HEK293 (cell line): ENCODE data around the gene OR7D2.

Source experiments
- CTCF ChIA-PET: fragments of 350-600 bp; formaldehyde crosslinking; extraction: SDS; loops from one replicate; lab custom pipeline; 2021; ENCODE audit warnings: antibody characterized with exemption; lab: Yijun Ruan, JAX
- POLR2A ChIA-PET: fragments of 300-600 bp; formaldehyde crosslinking; extraction: SDS; loops from one replicate; lab custom pipeline; 2020; ENCODE audit warnings: antibody characterized with exemption, inconsistent platforms; lab: Yijun Ruan, JAX
- H3K27ac ChIP-seq: fragments of 200-500 bp; sonication (Bioruptor generic); 2 replicates; pipeline ENCODE4 v1.5.1; 2014; ENCODE audit warnings: low read depth, low read length, control low read depth, inconsistent platforms; ENCODE audit errors: extremely low read depth
- H3K36me3 ChIP-seq, 2 experiments: fragments of 200-500 bp in 1 of 2; sonication (Bioruptor generic) in 1 of 2; 1 replicate in 1 of 2; 2 replicates in 1 of 2; pipeline ENCODE4 v1.5.1; 2014 to 2017; ENCODE audit warnings: inconsistent platforms in 2 of 2, low read length in 2 of 2; ENCODE audit not compliant: control insufficient read depth in 2 of 2, insufficient read depth in 1 of 2
- H3K4me1 ChIP-seq: fragments of 200-500 bp; sonication (Bioruptor generic); 2 replicates; pipeline ENCODE4 v1.5.1; 2014; ENCODE audit warnings: mild to moderate bottlenecking, low read length, inconsistent platforms; ENCODE audit not compliant: control insufficient read depth, insufficient read depth
- H3K4me3 ChIP-seq: 2 replicates; pipeline ENCODE4 v1.5.1; 2011; ENCODE audit warnings: low read depth, mild to moderate bottlenecking, control low read depth, low read length, moderate library complexity
- H3K9me3 ChIP-seq: fragments of 200-500 bp; sonication (Bioruptor generic); 2 replicates; pipeline ENCODE4 v1.5.1; 2014; ENCODE audit warnings: low read depth, low read length, inconsistent platforms; ENCODE audit not compliant: control insufficient read depth, insufficient read depth
- BCL11B ChIP-seq: fragments of 450-650 bp; formaldehyde crosslinking; IDR thresholded peaks from 2 replicates; pipeline ENCODE4 v1.5.1; 2016; ENCODE audit warnings: low read depth, missing biosample characterization, missing genetic modification characterization
- OVOL3 ChIP-seq: fragments of 450-650 bp; formaldehyde crosslinking; IDR thresholded peaks from 2 replicates; pipeline ENCODE4 v1.5.1; 2016; ENCODE audit warnings: missing biosample characterization, missing genetic modification characterization
- YY1 ChIP-seq: fragments of 450-650 bp; formaldehyde crosslinking; IDR thresholded peaks from 2 replicates; pipeline ENCODE4 v1.5.1; 2018; ENCODE audit warnings: missing biosample characterization, missing genetic modification characterization
- ZBTB21 ChIP-seq: fragments of 450-650 bp; formaldehyde crosslinking; IDR thresholded peaks from 2 replicates; pipeline ENCODE4 v1.5.1; 2017; ENCODE audit warnings: missing biosample characterization, missing genetic modification characterization
- ZBTB48 ChIP-seq: fragments of 450-650 bp; formaldehyde crosslinking; IDR thresholded peaks from 2 replicates; pipeline ENCODE4 v1.5.1; 2016; ENCODE audit warnings: missing biosample characterization, missing genetic modification characterization
- ZNF211 ChIP-seq: fragments of 450-650 bp; formaldehyde crosslinking; IDR thresholded peaks from 2 replicates; pipeline ENCODE4 v1.5.1; 2016; ENCODE audit warnings: low read depth, missing biosample characterization, missing genetic modification characterization
- ZNF426 ChIP-seq: fragments of 450-650 bp; formaldehyde crosslinking; IDR thresholded peaks from 2 replicates; pipeline ENCODE4 v1.5.1; 2017; ENCODE audit warnings: missing biosample characterization, missing genetic modification characterization, mild to moderate bottlenecking, inconsistent platforms, moderate library complexity
- ZNF501 ChIP-seq: fragments of 450-650 bp; formaldehyde crosslinking; IDR thresholded peaks from 2 replicates; pipeline ENCODE4 v1.5.1; 2016; ENCODE audit warnings: missing biosample characterization, missing genetic modification characterization
- ZNF677 ChIP-seq: fragments of 450-650 bp; IDR thresholded peaks from 2 replicates; pipeline ENCODE4 v1.5.0; 2018; ENCODE audit warnings: missing biosample characterization, mild to moderate bottlenecking, missing genetic modification characterization, moderate library complexity
- ZSCAN16 ChIP-seq: fragments of 450-650 bp; formaldehyde crosslinking; IDR thresholded peaks from 2 replicates; pipeline ENCODE4 v1.5.1; 2016; ENCODE audit warnings: missing biosample characterization, missing genetic modification characterization
- TF ChIP-seq, protein P1 (sequence below): fragments of 450-650 bp; formaldehyde crosslinking; IDR thresholded peaks from 2 replicates; pipeline ENCODE4 v1.5.1; 2016; ENCODE audit warnings: missing biosample characterization, missing genetic modification characterization
- TF ChIP-seq, protein P2 (sequence below): fragments of 450-650 bp; formaldehyde crosslinking; IDR thresholded peaks from 2 replicates; pipeline ENCODE4 v1.5.1; 2016; ENCODE audit warnings: missing biosample characterization, missing genetic modification characterization, low read depth
- TF ChIP-seq, protein P3 (sequence below): fragments of 450-650 bp; formaldehyde crosslinking; IDR thresholded peaks from 2 replicates; pipeline ENCODE4 v1.5.1; 2016; ENCODE audit warnings: missing biosample characterization, missing genetic modification characterization
- TF ChIP-seq, protein P4 (sequence below): fragments of 450-650 bp; formaldehyde crosslinking; IDR thresholded peaks from 2 replicates; pipeline ENCODE4 v1.5.1; 2017; ENCODE audit warnings: missing biosample characterization, missing genetic modification characterization

OR7D2 gene

DNA sequence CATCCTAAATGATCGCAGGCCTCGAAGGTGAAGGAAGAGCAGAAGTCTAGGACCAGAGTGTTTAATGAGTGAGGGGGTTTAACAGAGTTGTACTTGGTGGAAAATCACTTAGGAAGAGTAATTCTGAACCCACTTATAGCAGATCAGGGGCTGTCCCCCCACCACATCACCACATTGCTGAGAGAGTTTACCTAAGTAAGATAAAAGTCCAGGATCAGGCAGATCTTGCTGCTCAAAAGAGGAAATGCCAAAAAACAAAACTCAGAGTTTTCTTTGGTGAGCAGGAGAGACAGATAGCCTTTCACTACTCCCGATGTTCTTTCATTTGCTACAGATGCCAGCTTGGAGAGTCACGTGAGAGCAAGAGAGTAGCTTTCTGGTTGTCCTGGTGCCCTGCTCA is 23.2 kb upstream of the OR7D2 start:
- ChIA-PET POLR2A (no interaction called here), CTCF (no interaction called here)
- Histone ChIP-seq H3K27ac (no peak overlapping the region), H3K36me3 (peaks cover 40 to 95% of the 10 kb centered on the region in 2 experiments), H3K4me1 (no peaks in the 10 kb centered on the region), H3K9me3 (no peaks in the 10 kb centered on the region; the same call in 1 of the 2 replicates), H3K4me3 (no peak overlapping the region)
- no peak for TF ChIP-seq YY1 (tag by site-specific recombination)
- TF ChIP-seq ZBTB21 = no peak

DNA sequence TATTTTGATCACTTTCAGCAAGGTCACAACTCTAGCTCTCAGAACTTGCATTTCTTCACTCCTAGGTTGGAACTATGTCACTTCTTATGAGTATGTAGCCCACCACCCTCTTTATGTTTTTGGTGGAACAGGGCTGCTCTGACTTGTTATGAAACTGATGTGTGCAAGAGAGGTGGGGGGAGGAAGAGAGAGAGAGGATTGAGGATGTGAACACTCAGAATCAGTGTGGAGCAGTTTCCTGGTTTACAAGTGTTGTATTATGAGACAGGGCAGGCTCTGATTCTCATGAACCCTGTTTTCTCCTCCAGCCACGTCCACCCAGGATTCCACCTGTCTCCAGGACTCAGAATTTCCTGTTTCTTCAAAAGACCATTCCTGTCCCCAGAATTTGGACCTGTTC is 22.5 kb upstream of the OR7D2 start:
- Histone ChIP-seq H3K36me3 (peaks cover 40 to 95% of the 10 kb centered on the region in 2 experiments), H3K4me3 (no peak overlapping the region), H3K9me3 (no peaks in the 10 kb centered on the region; the same call in 1 of the 2 replicates), H3K4me1 (no peaks in the 10 kb centered on the region), H3K27ac (no peak overlapping the region)
- TF ChIP-seq ZBTB48 (tag by site-specific recombination) = no peak
- TF ChIP-seq BCL11B (tag by site-specific recombination) = no peak
- TF ChIP-seq ZNF211 (tag by site-specific recombination) = no peak
- TF ChIP-seq ZSCAN16 (tag by site-specific recombination) = no peak
- TF ChIP-seq ZNF501 (tag by site-specific recombination) = no peak
- TF ChIP-seq, protein P1, sequence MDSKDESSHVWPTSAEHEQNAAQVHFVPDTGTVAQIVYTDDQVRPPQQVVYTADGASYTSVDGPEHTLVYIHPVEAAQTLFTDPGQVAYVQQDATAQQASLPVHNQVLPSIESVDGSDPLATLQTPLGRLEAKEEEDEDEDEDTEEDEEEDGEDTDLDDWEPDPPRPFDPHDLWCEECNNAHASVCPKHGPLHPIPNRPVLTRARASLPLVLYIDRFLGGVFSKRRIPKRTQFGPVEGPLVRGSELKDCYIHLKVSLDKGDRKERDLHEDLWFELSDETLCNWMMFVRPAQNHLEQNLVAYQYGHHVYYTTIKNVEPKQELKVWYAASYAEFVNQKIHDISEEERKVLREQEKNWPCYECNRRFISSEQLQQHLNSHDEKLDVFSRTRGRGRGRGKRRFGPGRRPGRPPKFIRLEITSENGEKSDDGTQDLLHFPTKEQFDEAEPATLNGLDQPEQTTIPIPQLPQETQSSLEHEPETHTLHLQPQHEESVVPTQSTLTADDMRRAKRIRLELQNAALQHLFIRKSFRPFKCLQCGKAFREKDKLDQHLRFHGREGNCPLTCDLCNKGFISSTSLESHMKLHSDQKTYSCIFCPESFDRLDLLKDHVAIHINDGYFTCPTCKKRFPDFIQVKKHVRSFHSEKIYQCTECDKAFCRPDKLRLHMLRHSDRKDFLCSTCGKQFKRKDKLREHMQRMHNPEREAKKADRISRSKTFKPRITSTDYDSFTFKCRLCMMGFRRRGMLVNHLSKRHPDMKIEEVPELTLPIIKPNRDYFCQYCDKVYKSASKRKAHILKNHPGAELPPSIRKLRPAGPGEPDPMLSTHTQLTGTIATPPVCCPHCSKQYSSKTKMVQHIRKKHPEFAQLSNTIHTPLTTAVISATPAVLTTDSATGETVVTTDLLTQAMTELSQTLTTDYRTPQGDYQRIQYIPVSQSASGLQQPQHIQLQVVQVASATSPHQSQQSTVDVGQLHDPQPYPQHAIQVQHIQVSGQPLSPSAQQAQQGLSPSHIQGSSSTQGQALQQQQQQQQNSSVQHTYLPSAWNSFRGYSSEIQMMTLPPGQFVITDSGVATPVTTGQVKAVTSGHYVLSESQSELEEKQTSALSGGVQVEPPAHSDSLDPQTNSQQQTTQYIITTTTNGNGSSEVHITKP (tag by site-specific recombination) = no peak
- no peak for TF ChIP-seq OVOL3 (tag by site-specific recombination)
- TF ChIP-seq, protein P2, sequence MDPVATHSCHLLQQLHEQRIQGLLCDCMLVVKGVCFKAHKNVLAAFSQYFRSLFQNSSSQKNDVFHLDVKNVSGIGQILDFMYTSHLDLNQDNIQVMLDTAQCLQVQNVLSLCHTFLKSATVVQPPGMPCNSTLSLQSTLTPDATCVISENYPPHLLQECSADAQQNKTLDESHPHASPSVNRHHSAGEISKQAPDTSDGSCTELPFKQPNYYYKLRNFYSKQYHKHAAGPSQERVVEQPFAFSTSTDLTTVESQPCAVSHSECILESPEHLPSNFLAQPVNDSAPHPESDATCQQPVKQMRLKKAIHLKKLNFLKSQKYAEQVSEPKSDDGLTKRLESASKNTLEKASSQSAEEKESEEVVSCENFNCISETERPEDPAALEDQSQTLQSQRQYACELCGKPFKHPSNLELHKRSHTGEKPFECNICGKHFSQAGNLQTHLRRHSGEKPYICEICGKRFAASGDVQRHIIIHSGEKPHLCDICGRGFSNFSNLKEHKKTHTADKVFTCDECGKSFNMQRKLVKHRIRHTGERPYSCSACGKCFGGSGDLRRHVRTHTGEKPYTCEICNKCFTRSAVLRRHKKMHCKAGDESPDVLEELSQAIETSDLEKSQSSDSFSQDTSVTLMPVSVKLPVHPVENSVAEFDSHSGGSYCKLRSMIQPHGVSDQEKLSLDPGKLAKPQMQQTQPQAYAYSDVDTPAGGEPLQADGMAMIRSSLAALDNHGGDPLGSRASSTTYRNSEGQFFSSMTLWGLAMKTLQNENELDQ = no peak
- no peak for TF ChIP-seq ZNF426 (tag by site-specific recombination)
- TF ChIP-seq, protein P3, sequence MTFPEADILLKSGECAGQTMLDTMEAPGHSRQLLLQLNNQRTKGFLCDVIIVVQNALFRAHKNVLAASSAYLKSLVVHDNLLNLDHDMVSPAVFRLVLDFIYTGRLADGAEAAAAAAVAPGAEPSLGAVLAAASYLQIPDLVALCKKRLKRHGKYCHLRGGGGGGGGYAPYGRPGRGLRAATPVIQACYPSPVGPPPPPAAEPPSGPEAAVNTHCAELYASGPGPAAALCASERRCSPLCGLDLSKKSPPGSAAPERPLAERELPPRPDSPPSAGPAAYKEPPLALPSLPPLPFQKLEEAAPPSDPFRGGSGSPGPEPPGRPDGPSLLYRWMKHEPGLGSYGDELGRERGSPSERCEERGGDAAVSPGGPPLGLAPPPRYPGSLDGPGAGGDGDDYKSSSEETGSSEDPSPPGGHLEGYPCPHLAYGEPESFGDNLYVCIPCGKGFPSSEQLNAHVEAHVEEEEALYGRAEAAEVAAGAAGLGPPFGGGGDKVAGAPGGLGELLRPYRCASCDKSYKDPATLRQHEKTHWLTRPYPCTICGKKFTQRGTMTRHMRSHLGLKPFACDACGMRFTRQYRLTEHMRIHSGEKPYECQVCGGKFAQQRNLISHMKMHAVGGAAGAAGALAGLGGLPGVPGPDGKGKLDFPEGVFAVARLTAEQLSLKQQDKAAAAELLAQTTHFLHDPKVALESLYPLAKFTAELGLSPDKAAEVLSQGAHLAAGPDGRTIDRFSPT (tag by site-specific recombination) = no peak
- TF ChIP-seq, protein P4, sequence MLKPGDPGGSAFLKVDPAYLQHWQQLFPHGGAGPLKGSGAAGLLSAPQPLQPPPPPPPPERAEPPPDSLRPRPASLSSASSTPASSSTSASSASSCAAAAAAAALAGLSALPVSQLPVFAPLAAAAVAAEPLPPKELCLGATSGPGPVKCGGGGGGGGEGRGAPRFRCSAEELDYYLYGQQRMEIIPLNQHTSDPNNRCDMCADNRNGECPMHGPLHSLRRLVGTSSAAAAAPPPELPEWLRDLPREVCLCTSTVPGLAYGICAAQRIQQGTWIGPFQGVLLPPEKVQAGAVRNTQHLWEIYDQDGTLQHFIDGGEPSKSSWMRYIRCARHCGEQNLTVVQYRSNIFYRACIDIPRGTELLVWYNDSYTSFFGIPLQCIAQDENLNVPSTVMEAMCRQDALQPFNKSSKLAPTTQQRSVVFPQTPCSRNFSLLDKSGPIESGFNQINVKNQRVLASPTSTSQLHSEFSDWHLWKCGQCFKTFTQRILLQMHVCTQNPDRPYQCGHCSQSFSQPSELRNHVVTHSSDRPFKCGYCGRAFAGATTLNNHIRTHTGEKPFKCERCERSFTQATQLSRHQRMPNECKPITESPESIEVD (tag by site-specific recombination) = no peak
- no peak for TF ChIP-seq ZNF677
- ChIA-PET POLR2A (no interaction called here), CTCF (no interaction called here)
